ENCODE data around the gene GLP2R.

Gene GLP2R

GRCh38 chr17:9821921-9822320 is 3.8 kb upstream of the GLP2R start, which contains the start of gene GSG1L2:
Gene GSG1L2, minus strand, starts transcription at chr17:9822079. Its CDS starts 8 bp downstream, at chr17:9822071.
- H3K4me3 ChIP-seq (ENCODE audit: low read depth, low read length): no peak within 1 kb of the TSS
- TF ChIP-seq CTCF (IDR thresholded peaks at IDR 0.05; ENCODE audit: control insufficient read depth, extremely low read depth, insufficient read depth): no peak
- no peak for DNase-seq (ENCODE audit: low read depth)

DNA sequence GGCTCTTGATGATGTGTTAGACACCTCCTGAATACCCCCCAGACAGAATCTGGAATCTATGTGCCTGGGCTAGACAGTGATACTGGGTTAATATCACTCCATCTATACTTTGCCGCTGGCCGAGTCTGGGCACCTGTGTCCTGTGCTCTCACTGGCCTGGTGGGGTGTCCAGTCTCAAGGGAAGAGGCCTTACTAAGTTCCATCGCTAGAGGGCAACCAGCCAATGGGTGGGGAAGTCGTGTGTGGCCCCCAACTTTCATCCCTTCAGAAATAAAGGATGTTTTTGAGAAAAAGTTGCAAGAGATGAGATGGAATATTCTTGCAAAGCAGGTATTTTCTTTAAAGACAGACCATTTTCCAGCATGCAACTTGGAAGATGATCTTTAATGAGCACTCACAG is 1.6 kb upstream of the GLP2R start:
- TF ChIP-seq CTCF (IDR thresholded peaks at IDR 0.05; ENCODE audit: control insufficient read depth, extremely low read depth, insufficient read depth): no peak
- H3K4me3 ChIP-seq (ENCODE audit: low read depth, low read length): no peak overlapping the region
- DNase-seq (ENCODE audit: low read depth): no peak

DNA sequence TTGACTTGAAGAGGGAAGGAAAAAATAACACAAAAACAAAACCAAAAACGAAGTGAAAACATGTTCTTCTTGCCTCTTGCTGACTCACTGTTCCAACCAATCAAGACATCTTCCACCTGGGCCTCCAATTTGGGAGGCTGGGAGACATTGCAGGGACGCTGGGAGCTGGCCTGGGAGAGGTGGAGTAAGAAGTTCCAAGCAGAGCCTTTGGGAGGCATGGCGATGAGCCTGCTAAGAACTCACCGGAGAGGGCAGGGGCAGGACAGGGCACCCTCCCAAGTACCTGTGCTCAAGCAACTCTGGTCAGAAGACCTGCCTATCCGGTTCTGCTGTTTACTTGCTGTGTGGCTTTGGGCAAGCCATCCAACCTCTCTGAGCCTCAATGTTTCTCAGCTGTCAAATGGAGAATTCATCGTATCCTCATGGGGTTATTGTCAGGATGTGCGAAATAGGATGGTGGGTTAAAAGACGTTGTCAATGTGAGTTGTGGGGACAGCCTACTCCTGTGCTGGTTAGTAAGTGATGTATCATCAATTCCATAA is 856 bp upstream of the GLP2R start:
- no peak for DNase-seq (ENCODE audit: low read depth)
- TF ChIP-seq CTCF (IDR thresholded peaks at IDR 0.05; ENCODE audit: control insufficient read depth, extremely low read depth, insufficient read depth): no peak
- no peak overlapping the region for H3K4me3 ChIP-seq (ENCODE audit: low read depth, low read length)

- DNase-seq (ENCODE audit: low read depth): no peak
- no peak overlapping the region for H3K4me3 ChIP-seq (ENCODE audit: low read depth, low read length)
- TF ChIP-seq CTCF (IDR thresholded peaks at IDR 0.05; ENCODE audit: control insufficient read depth, extremely low read depth, insufficient read depth): no peak
These were observed 2.9 kb downstream of the GLP2R start for GRCh38 chr17:9828296-9829295.

- no peak for TF ChIP-seq CTCF (IDR thresholded peaks at IDR 0.05; ENCODE audit: control insufficient read depth, extremely low read depth, insufficient read depth)
- H3K4me3 ChIP-seq (ENCODE audit: low read depth, low read length): no peak overlapping the region
- no peak for DNase-seq (ENCODE audit: low read depth)
These were observed 3.6 kb downstream of the GLP2R start for GRCh38 chr17:9829343-9829742.

- DNase-seq (ENCODE audit: low read depth): no peak
- no peak overlapping the region for H3K4me3 ChIP-seq (ENCODE audit: low read depth, low read length)
- TF ChIP-seq CTCF (IDR thresholded peaks at IDR 0.05; ENCODE audit: control insufficient read depth, extremely low read depth, insufficient read depth): no peak
These were observed 5.0 kb downstream of the GLP2R start for GRCh38 chr17:9830711-9831110.

Measured in LNCaP clone FGC (cell line).